Stimulated activated CD4-positive, alpha-beta T cell treated with anti-CD3 and anti-CD28 coated beads, Interleukin-1b, Interleukin-23, amount 100 ng/mL, for 1 hour (primary cell): Measurements from ENCODE around the gene RAB1A.
"Not testable (repeated sequence)": the region's sequence is repeated elsewhere in the genome, so short reads cannot be mapped to it uniquely, and the experiment has no call there.

Experiments
- DNase-seq, 2 donors: peaks; one replicate each; pipeline ENCODE4 v3.0.0-alpha.2; 2020; ENCODE audit warnings: low read depth in 2 of 2

RAB1A gene

GRCh38 chr2:65129826-65130663 lies at the start of gene RAB1A:
Gene RAB1A (minus strand): TSS chr2:65130106. CDS start chr2:65129915, 191 bp downstream.
- peak; percentile 97 to 98 for DNase-seq

DNA sequence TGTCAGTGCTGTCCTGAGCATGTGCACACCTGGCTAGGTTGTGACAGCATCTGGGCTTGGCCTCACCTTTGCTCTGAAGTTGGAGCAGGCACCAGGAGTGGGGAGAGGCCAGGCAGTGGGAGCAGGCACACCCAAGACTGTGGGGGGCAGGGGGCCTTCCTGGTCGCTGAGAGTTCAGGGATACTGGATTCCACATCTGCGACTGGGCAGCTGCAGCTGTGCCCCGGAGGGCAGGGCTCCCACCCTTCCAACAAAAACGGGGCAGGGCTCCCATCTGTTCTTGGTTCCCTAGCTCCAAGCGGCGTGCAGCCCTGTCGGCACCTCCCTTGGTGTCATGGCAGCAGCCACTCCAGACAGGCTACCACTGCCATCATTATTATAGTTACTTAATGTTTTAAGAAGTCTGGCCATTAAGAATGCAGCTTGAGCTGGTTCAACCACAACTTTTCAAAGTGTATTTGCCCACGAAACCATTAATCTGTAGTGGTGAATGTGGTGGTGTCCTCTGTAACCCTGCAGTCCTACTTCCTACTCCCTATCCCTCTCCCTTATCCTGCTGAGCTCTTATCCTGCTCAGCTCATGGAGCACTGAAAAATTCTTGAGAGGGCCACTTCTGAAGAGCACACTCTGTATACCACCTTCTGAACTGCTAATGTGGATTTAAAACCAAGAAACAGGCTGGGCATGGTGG lies 48.0 kb upstream of the RAB1A start:
- no peak for DNase-seq

- DNase-seq: no peak
Measured at GRCh38 chr2:65175894-65176530, 46.1 kb upstream of the RAB1A start.

DNA sequence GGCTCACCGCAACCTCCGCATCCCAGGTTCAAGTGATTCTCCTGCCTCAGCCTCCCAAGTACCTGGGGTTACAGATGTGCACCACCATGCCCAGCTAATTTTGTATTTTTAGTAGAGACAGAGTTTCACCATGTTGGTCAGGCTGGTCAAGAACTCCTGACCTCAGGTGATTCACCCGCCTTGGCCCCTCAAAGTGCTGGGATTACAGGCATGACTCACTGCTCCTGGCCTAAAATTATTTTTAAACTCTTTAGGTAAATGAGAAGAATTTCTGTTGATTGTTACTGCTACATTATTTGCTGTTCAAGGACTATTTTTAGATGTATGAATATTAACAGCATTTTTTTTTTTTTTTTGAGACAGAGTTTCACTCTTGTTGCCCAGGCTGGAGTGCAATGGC lies 44.1 kb upstream of the RAB1A start:
- DNase-seq: not testable (repeated sequence)

DNA sequence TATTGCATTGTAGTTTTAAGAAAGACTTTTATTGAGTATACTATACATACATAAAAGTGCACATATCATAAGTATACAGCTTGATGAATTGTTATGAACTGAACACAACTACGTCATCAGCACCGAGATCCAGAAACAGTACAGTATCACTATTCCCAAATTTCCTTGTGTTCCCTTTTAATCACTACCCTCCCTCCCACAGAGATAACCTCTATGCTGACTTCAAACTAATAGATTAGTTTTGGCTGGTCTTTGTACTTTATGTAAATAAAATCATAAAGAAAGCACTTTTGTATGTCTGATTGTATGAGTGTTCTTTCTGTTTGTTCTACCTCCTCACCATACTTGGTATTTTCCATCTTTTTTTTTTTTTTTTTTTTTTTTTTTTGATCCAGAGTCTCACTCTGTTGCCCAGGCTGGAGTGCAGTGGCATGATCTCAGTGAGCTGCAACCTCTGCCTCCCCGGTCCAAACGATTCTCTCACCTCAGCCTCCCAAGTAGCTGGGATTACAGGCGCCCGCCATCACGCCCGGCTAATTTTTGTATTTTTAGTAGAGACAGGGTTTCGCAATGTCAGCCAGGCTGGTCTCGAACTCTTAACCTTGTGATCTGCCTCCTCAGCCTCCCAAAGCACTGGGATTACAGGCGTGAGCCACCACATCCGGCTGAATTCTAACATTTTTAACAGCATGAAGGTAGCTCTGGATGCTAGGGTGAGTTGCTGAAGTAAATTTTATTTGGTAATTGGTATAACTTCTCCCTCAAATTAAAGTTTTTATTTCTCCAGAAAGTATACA lies 43.3 kb upstream of the RAB1A start:
- no peak for DNase-seq

GRCh38 chr2:65170611-65171477 lies 40.9 kb upstream of the RAB1A start:
- not testable (repeated sequence) for DNase-seq

DNA sequence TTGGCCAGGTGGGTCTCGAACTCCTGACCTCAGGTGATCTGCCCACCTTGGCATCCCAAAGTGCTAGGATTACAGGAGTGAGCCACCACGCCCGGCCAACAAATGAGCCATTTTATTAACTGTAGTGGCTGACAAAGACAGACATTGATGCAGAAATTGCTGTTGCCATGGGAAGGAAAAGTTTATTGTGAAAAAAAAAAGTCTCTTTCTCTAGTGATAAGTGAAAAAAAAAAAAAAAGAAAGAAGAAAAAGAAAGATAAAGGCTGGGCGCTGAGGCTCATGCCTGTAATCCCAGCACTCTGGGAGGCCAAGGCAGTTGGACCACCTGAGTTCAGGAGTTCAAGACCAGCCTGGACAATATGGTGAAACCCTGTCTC lies 39.8 kb upstream of the RAB1A start:
- DNase-seq: no peak

- DNase-seq: no peak
Measured at GRCh38 chr2:65165558-65165957, 35.7 kb upstream of the RAB1A start.

- no peak for DNase-seq
Measured at GRCh38 chr2:65164426-65164891, 34.6 kb upstream of the RAB1A start.

DNA sequence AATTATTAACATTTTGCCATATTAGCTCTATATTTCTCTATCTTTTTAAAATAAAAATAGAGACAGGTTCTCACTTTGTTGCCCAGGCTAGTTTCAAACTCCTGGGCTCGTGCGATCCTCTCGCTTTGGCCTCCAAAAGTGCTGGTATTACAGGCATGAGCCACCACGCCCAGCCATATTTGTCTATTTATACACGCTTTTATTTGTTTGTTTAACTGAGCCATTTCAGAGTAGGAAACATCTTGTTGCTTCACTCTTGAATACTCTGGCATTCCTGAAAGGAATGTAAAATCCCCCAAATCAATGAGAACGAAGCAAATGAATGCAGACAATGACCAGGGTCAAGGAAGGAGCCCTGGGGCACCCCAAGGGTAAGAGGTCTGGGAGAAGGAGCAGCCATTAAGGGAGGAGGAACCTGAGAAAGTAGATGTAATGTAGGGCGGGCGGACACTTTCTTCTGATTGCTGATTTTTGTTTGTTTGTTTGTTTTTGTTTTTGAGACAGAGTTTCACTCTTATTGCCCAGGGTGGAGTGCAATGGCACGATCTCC lies 31.7 kb upstream of the RAB1A start:
- no peak for DNase-seq

DNA sequence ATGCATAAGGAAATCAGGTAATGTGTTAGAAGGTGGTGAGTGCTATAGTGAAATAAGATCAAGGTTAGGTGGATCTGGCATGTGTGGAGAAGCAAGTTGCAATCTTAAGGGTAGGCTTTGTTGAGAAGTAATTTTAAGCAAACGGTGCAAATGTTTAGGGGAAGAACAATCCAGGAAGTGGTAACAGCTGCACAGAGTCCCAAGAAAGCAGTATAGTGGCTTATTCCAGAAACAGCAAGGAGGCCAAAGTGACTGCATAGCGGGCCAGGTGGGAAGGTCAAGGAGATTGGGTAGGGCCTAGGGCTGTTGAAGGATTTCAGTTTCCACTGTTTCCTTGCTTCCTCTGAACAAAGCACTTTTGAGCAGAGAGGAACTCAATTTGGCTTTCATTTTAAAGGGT lies 30.0 kb upstream of the RAB1A start:
- no peak for DNase-seq

DNA sequence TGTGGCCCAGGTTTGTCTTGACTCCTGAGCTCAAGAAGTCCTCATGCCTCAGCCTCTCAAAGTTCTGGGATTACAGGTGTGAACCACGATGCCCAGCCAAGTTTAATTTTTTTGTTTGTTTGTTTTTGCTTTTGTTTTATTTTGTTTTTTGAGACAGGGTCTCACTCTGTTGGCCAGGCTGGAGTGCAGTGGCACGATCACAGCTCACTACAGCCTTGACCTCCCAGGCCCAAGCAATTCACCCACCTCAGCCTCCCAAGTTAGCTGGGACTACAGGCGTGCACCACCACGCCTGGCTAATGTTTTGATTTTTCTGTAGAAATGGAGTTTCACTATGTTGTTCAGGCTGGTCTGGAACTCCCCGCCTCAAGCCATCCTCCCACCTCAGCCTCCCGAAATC lies 29.4 kb upstream of the RAB1A start:
- no peak for DNase-seq

DNA sequence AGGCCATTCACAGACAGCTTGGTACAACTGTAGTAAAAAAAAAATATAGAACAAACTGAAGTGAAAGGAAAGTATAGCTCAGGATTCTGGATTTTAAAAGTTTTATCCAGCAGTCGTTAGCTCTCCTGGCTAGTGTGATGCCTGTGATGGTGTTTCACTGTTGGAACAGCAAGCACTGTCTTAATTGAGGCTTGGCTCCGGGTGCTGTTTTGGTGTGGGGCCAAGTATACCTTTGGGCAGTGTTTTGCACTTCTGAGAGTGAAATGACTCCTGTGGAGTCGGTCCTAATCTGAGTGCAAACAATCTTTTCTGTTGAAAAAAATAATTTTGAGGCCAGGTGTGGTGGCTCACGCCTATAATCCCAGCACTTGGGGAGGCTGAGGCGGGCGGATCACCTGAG lies 28.7 kb upstream of the RAB1A start:
- DNase-seq: no peak

DNA sequence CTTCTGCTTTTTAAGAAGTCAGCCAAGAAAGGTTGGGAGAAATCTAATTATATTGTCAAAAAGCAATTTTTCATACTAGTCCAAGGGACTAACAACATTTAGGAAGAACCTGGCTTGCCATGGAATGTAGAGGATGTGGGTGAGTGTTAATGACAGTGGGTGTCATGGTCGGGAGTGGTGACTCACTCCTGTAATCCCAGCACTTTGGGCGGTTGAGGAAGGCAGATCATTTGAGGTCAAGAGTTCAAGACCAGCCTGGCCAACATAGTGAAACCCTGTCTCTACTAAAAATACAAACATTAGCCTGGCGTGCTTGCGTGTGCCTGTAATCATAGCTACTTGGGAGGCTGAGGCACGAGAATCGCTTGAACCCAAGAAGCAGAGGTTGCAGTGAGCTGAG lies 27.9 kb upstream of the RAB1A start:
- not testable (repeated sequence) for DNase-seq

GRCh38 chr2:65156041-65156440 lies 26.1 kb upstream of the RAB1A start:
- DNase-seq: no peak

- DNase-seq: no peak
Measured at GRCh38 chr2:65153515-65153914, 23.6 kb upstream of the RAB1A start.

GRCh38 chr2:65146078-65146477 lies 16.2 kb upstream of the RAB1A start:
- DNase-seq: no peak

GRCh38 chr2:65144571-65144970 lies 14.7 kb upstream of the RAB1A start:
- DNase-seq: no peak

DNA sequence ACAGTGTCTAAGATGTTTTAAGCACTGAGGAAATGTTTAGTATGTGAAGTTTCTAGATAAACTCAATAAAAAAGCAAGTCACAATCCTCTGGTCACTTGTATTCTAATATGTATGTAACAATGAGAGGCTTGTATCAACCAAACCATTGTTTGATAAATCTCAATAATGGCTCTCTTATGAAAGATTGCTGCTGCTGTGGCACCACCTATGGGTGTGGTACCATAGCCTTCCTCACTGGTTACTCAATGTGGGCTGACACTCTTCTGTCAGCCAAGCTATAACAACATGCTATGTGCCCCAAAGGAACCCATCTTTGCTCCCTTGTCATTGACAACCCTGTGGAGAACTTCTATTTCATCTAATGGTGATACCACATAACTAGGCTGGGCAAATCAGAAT lies 12.6 kb upstream of the RAB1A start:
- DNase-seq: no peak

GRCh38 chr2:65137197-65137775 lies 7.4 kb upstream of the RAB1A start:
- DNase-seq: no peak
